ENCODE results near the gene FOXB1.

Gene FOXB1

GRCh38 chr15:59965741-59966140 is 38.4 kb upstream of the FOXB1 start:
- no peaks in the 10 kb centered on the region for H3K36me3 ChIP-seq (ENCODE audit: control insufficient read depth, insufficient read depth, low read length)
- H3K4me3 ChIP-seq (replicated peaks; ENCODE audit: low read depth, low read length) = no peak overlapping the region
- no peaks in the 10 kb centered on the region for H3K27me3 ChIP-seq (replicated peaks; ENCODE audit: control insufficient read depth, insufficient read depth, low read length)
- no peak for DNase-seq (ENCODE audit: extremely low read depth, insufficient read length)
- no peak for TF ChIP-seq CTCF (IDR thresholded peaks at IDR 0.05; ENCODE audit: insufficient read depth, low read length, poor library complexity, severe bottlenecking)

- no peak for DNase-seq (ENCODE audit: extremely low read depth, insufficient read length)
- H3K4me3 ChIP-seq (replicated peaks; ENCODE audit: low read depth, low read length) = no peak overlapping the region
- no peak for TF ChIP-seq CTCF (IDR thresholded peaks at IDR 0.05; ENCODE audit: insufficient read depth, low read length, poor library complexity, severe bottlenecking)
- H3K36me3 ChIP-seq (ENCODE audit: control insufficient read depth, insufficient read depth, low read length) = no peaks in the 10 kb centered on the region
- H3K27me3 ChIP-seq (replicated peaks; ENCODE audit: control insufficient read depth, insufficient read depth, low read length) = no peaks in the 10 kb centered on the region
These were observed 37.8 kb upstream of the FOXB1 start for GRCh38 chr15:59966262-59966661.

- TF ChIP-seq CTCF (IDR thresholded peaks at IDR 0.05; ENCODE audit: insufficient read depth, low read length, poor library complexity, severe bottlenecking) = no peak
- H3K27me3 ChIP-seq (replicated peaks; ENCODE audit: control insufficient read depth, insufficient read depth, low read length) = no peaks in the 10 kb centered on the region
- no peak overlapping the region for H3K4me3 ChIP-seq (replicated peaks; ENCODE audit: low read depth, low read length)
- H3K36me3 ChIP-seq (ENCODE audit: control insufficient read depth, insufficient read depth, low read length) = no peaks in the 10 kb centered on the region
- DNase-seq (ENCODE audit: extremely low read depth, insufficient read length) = no peak
These were observed 35.8 kb upstream of the FOXB1 start for GRCh38 chr15:59968314-59968713.

GRCh38 chr15:59972241-59972640 is 31.9 kb upstream of the FOXB1 start:
- H3K4me3 ChIP-seq (replicated peaks; ENCODE audit: low read depth, low read length) = no peak overlapping the region

GRCh38 chr15:59976480-59977271 is 27.4 kb upstream of the FOXB1 start:
- Histone ChIP-seq H3K27me3 (replicated peaks; ENCODE audit: control insufficient read depth, insufficient read depth, low read length) (no peaks in the 10 kb centered on the region), H3K4me3 (replicated peaks; ENCODE audit: low read depth, low read length) (no peak overlapping the region), H3K36me3 (ENCODE audit: control insufficient read depth, insufficient read depth, low read length) (no peaks in the 10 kb centered on the region)
- no peak for TF ChIP-seq CTCF (IDR thresholded peaks at IDR 0.05; ENCODE audit: insufficient read depth, low read length, poor library complexity, severe bottlenecking)
- DNase-seq (ENCODE audit: extremely low read depth, insufficient read length) = no peak

More at GRCh38 chr15:59972241-59972640, 31.9 kb upstream of the FOXB1 start:
- no peaks in the 10 kb centered on the region for H3K36me3 ChIP-seq (ENCODE audit: control insufficient read depth, insufficient read depth, low read length)
- no peaks in the 10 kb centered on the region for H3K27me3 ChIP-seq (replicated peaks; ENCODE audit: control insufficient read depth, insufficient read depth, low read length)
- TF ChIP-seq CTCF (IDR thresholded peaks at IDR 0.05; ENCODE audit: insufficient read depth, low read length, poor library complexity, severe bottlenecking) = no peak
- DNase-seq (ENCODE audit: extremely low read depth, insufficient read length) = no peak

Data from GM06990 (cell line).